Kidney capillary endothelial cell (primary cell): ENCODE measurements around the gene CRABP1.

ENCODE experiments used
- DNase-seq: peaks from one replicate; pipeline ENCODE4 v3.0.0-alpha.2; 2018; ENCODE audit warnings: low spot score

The CRABP1 gene

DNA sequence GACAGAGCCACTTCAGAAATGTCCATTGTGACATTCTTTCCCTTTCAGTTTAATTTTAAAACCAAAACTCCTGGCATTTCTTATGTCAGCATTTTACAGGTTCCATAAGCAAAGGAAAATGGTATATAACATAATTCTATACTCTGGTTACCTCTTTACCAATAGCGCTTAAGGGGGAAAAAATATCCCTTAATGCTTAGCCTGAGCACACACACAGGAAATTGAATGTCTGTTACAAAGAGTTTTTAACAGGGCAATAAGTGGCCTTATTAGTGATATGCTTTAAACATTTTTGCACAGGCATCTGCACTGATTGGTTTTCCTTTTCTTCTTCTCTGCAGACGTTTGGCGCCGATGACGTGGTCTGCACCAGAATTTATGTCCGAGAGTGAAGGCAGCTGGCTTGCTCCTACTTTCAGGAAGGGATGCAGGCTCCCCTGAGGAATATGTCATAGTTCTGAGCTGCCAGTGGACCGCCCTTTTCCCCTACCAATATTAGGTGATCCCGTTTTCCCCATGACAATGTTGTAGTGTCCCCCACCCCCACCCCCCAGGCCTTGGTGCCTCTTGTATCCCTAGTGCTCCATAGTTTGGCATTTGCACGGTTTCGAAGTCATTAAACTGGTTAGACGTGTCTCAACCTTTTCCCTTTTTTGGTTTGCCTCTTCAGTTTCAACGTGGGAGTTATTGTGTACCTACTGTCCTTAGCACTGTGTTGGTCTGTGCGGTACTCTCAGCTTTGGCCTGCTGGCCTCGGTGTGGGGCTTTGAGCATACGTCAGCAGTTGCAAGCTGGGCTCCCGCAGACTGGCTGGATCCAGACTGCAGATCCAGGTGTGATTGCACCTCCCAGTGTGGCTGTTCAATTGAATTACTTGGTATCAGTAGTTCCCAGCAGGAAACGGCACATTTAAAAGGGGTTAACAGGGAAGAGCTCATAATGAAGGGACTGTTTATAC, 7.7 kb downstream of the CRABP1 start:
- DNase-seq = no peak

DNA sequence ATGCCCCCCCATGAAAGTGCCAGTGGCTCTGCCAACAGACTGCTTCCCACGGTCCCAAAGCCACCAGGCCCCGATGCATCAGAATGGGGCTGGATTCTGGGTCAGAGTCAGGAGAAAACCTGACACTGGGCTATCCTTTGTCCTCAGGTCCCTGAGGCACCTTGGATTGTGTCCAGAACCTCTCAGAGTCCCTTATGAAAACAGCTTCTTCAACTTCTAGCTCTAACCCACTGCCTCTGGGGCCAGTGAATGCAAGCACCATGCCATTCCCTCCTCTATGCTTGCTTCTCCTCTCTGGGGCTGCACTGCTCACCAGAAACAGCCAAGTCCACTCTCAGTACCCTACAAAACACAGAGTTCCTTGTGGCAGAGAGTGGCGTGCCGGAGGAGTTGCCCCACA, 9.9 kb downstream of the CRABP1 start:
- no peak for DNase-seq

DNA sequence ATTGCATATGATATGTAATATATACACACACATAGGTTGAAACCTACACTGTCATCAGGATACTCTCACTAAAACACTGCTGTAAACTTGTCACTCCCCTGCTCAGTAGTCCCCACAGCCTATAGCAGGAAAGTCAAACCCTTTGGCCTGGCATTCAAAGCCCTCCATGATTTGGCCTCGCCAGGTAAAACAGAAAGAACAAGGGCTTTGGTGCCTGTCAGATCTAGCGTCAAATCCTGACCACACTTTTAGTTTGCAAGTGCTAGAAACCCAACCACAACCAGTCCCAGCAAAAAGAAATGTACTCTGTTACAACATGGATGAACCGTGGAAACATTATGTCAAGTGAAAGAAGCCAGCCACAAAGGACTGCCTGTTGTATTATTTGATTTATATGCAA, 11.4 kb downstream of the CRABP1 start:
- DNase-seq = no peak

DNA sequence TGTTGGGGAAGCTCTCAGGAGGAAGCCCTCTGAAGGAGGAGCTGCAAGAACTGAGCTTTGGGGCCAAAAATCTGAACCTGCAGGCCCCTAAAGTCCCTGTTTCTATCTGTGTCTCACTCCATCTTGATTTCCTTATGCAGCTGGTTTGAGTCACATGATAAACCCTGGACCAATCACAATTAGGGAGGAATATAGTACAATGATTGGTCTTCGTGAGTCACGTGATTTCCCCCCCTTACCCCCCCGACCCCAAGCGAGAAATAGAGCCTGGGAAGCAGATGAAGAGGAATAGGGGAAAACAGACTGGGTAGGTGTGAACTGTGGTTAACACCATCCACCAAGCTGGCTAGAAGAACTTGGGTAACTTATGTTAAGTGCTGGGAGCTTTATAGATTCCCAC, 12.9 kb downstream of the CRABP1 start:
- DNase-seq = no peak

DNA sequence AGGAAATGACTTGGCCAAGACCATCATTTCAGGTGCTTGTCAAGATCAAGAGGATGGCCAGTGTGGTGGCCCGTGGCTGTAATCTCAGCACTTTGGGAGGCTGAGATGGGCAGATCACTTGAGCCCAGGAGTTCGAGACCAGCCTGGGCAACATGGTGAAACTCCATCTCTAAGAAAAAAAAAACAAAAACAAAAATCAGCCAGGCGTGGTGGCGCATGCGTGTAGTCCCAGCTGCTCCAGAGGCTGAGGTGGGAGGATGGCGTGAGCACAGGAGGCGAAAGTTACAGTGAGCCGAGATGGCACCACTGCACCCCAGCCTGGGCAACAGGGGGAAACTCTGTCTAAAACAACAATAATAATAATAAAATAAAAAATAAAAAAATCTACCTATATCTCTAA, 15.0 kb downstream of the CRABP1 start:
- DNase-seq = no peak

DNA sequence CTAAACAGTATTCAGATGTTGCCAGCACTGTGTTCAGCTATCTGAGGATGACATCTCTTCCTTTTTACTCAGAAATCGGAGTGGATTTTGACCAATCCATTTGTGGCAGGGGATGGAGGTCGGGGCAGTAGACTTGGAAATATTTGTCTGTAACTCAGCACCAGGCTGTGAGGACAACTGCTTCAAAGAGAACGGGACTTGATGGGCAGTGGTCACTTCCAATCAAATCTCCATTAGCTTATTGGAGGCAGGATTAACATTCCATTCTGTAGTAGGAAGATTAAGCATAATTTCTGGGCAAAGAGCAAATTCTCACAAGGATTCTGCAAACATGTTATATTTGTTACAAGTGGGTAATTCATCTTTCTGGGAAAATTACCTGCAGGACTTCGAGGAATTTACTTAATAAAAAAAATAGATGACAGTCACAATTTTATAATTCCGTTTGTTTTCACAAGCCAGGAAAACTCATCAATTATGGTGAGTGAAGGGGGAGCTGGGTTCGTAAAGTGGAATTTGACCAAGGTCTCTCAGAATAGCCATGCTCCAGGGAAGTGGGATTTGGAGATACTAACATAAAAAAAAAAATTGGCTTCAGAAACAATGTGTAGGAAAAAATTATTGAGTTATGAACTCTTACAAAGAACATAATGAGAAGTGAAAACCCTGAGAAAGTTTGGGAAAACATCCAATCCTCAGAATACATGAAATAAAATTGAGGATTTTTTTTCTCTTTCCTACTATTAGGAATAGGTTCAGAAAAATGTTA, 18.1 kb downstream of the CRABP1 start:
- no peak for DNase-seq

DNA sequence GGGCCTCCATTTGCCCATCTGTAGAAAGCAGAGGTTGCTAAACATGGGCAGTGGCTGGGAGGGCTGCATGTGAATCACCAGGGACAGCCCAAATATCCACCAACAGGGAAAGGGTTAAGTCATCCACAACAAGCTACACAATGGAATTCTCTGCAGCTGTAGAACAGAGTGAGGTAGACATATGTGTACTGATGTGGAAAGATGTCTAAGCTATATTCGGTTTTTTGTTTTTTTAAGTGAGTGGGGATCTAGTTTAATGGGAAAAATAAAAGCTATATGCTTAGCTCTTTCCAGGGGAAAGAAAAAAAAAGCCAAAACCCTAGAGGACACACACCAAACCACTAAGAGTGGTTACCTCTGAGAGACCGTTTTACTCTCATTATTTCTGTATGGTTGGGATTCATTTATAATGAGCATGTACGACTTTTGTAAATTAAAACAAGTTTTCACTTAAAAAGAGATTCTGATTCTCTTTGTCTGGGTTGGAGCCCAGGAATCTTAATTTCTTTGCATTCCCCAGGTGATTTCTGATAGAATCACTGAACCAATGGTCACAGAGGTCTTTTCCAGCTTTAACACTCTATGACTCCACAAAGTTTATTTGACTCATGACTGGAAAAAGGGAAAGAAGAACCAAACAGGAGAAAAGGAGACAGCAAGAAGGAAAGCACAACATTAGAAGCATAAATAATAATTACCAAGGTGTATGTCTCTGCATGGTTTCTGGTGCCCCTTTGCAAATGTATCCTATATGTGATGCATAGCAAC, 19.1 kb downstream of the CRABP1 start:
- no peak for DNase-seq

DNA sequence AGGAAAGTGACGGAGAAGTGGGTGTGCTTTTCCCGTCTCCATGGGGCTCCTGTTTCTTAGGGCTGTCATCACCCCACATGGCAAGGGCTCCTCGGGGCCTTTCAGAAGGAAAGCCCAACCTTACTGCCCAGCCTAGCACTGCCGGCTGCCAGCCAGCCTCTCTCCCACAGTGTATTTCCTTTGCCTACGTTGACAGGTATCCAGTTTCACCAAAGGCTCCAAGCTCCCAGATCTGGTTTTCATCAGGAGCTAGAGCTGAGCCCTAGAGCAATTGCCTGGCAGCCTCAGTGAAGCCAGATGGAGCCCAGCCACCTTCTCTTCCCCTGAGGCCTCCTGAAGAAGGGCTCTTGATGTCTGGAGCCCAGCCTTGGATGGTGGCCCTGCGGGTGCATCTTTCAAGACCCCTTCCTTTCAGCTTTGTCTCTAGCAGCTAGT, 20.2 kb downstream of the CRABP1 start:
- DNase-seq = no peak

DNA sequence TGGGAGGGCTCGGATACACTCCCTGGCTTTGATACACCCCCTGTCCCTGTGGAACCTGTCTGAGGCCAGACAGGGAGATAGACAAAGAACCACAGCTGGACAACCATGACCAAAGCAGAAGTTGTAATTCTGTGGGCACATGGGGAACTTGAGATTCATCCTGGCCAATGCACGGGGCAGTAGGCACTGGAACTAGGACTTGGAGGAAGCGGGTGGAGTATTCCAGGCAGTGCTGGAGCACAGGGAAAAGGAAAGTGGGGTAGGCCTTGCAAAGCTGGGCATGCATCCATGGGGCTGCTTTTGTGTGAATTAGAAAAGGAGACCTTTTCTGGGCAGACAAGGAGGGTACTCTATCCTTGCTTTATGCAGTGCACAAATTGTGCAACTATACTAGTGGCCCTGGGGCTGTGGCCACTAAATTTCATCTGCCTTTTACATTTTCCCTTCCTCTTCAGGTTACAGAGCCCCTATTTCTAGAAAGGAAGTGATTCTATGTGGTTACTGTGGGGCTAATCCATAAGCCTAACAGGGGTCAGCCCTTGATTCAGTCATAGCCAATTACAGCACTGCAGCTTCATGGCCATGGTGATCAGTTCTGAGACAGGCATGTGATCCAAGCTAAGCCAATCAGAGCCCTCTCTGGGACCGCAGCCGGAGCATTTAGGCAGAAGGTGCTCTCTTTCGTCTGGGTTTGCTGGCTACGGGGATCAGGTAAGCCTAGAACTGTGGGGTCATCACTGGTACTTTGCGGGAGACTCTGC, 21.0 kb downstream of the CRABP1 start:
- DNase-seq = no peak

DNA sequence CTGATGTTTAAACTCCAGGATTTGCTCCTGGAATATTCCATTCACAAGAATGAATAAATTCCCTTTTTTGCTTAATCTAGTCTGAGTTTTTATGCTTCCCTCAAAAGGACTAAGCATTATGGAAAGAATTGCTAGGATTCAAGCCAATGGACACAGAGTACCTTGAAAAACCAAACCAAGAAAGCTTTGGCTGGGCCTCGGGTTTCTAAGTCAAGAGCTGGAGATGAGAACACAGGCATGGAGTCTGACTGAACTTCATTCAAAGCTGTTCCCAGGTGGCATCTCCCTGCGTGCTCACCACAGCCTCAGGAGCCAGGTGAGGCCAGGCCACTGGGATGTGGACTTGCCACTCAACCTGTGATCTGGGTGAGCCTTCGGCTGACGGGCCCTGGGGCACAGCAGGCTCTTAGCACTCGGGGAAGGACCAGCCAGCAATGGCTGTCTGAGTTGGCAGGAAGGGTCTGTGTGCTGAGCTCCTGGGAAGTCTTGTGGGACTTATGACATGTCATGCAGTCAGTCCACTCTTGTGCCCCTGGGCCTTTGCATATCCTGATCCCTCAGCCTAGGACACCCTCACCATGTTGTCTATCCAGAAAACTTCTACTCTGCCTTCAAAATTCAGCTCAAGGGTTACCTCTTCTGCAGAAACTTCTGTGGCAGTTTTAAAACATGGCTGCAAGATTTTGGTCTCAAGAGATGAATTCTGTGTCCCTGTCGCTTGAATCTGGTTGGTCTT, 21.8 kb downstream of the CRABP1 start:
- DNase-seq = no peak

DNA sequence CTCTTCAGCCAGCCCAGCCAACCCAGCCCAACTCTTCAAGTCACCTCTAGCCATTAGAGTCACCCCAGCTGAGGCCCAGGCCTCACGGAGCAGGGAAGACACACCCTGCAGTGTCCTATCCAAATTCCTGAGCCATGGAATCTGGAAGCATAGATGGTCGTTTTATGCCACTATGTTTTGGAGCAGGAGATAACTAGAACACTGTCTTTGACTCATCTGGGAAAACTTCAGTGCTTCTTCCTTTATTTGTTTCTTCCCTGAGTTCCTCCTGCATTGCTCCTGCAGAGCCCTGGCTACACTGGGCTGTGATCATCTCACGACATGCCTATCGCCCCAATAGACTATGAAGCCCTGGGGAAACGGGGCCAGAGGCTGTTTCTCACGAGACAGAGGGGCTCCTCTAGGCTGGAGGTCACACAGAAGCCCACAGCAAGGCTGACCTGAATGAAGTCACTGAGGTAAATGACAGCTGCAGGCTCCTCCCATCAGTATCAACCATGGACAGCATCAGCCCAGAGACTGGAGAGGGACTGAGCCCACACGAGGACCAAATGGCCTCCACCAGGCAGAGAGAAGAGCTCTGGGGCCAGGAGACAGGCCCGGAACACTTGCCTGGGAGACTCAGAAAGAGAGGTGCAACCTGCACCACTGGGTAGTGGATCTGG, 22.7 kb downstream of the CRABP1 start:
- DNase-seq = no peak

DNA sequence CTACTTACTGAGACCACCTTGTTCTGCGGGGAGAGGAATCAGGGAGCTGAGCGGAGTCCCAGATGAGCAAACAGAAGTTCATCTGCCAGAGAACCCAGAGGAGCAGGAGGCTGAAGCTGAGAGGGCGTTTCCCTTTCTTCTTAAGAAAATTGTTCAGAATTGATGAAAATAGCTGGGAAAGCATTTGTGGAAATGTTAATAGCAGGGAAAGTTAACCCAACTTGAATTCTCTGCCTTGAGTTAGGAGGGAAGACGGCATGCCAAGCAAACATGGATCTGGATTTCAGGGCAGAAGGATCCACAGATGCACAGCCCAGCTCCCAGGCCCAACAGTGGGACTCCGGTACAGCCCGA, 23.2 kb downstream of the CRABP1 start:
- no peak for DNase-seq

DNA sequence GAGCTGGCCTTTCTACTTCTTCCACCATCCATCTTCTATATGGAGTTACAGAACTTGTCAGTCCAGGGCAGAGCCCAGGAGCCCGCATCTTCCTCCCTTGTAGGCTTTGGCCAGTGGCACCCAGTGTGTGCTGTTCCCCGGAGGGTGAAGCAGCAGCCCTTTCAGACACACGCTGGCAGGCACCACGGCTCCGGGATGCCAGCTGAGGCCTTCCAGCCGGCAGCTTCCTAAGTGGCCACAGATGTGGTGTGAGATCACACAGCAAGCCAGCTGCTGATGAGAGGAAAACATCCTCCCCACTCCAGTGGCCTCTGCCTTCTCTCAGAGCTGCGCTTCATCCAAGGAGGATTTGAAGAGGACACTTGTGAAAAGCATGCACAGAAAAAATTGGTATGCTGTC, 24.1 kb downstream of the CRABP1 start:
- DNase-seq = no peak

DNA sequence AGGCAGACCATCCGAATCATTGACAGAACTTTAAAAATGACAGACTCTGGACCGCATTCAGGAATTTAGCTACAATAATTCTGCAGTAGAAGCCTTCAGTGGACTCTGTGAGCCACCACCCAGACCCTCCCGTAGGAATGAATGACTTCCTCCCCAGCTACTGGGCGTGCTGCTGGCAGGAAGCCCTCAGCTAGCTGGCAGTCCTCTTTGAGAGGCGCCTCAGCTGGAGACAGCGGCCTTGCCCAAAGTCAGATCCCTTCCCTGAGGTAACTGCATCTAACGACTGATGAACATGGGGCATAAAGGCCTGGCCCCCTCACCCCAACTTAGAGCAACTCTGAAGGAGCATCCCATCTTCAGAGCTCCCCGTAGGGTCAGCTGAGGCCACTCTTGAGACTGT, 25.8 kb downstream of the CRABP1 start:
- DNase-seq = no peak

DNA sequence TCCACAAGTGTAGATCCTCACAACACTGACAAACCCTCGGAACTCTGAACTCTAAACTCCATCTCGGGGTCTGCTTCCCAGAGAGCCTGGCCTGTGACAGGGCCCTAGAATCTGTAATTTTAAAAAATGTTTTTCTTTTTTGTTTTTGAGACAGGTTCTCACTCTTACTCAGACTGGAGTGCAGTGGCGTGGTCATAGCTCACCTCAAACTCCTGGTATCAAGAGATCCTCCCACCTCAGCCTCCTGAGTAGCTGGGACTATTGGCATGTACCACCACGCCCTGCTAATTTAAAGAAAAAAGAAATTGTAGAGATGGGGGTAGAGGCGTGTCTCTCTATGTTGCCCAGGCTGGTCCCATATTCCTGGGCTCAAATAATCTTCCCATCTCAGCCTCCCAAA, 26.2 kb downstream of the CRABP1 start:
- no peak for DNase-seq

DNA sequence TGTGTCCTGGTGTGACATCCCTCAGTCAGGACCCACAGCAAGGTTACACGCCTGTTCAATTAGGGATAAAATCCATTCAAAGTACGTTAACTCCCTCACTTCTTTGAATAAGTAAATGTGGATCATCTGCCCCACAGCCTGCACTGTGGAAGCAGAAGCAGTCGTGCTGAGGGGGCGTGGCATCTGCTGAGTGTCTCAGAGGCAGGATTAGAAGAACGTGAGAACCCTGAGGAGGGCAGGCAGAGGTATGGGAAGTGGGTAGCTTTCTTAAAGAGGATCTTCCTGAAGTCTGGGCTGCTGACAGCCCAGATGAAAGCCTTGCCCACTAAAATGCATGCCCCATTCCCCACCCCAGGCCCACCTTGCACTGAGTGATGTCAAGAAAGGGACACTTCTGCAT, 28.5 kb downstream of the CRABP1 start:
- DNase-seq = no peak

DNA sequence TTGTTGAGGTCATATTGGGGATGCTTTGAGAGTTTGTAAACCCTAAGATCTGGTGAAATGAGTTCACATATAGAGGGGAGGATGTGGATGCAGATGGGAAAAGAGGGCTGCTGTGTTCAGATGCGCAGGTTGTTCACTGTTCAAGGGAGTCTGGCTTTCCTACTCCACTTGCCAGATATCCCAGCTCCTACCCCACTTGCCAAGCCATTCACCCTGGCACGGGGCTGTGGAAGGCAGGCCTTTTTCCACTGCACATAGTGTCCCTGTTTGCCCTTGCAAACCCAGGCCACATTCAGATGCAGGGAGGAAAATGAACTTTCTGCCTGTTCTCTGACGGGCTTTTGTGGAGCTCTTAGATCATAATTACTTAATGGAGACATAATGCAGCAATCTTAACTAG, 29.0 kb downstream of the CRABP1 start:
- no peak for DNase-seq

DNA sequence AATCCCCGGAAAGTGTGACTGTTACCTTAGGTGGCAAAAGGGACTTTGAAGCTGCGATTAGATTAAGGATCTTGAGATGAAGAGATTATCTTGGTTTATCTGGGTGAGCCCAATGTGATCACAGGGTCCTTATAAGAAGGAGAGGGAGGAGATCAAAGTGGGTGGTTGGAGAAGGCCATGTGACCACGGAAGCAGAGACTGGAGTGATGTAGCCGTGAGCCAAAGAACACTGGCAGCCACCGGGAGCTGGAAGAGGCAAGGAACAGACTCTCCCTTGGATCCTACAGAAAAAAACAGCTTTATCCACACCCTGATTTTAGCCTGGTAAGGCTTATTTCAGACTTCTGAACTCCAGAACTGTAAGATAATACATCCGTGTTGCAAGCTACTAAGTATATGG, 29.9 kb downstream of the CRABP1 start:
- DNase-seq = no peak

DNA sequence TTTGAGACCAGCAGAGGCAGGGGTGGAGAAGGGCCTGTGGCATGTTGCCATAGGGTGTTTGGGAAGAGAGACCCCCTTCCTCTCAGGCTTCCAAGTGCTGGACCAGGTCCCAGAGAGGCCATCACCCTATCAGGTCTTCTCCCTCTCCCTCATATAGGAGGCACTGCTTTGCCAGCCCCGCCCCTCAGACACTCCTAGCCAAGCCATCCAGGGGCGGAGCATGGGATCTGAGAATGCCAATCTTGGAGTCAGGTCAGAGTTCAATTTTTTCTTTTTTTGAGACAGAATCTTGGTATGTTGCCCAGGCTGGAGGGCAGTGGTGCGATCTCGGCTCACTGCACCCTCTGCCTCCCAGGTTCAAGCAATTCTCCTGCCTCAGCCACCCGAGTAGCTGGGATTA, 32.7 kb downstream of the CRABP1 start:
- no peak for DNase-seq
